IPS DF 4.7 (cell line): ENCODE measurements around the gene CAMP.
"Not testable (repeated sequence)": the region's sequence is repeated elsewhere in the genome, so short reads cannot be mapped to it uniquely, and the experiment has no call there.

Experiments used
- DNase-seq: peaks from one replicate; pipeline ENCODE4 v3.0.0-alpha.2; 2013; ENCODE audit warnings: low spot score; ENCODE audit errors: extremely low read depth

Gene CAMP, protein sequence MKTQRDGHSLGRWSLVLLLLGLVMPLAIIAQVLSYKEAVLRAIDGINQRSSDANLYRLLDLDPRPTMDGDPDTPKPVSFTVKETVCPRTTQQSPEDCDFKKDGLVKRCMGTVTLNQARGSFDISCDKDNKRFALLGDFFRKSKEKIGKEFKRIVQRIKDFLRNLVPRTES

DNA sequence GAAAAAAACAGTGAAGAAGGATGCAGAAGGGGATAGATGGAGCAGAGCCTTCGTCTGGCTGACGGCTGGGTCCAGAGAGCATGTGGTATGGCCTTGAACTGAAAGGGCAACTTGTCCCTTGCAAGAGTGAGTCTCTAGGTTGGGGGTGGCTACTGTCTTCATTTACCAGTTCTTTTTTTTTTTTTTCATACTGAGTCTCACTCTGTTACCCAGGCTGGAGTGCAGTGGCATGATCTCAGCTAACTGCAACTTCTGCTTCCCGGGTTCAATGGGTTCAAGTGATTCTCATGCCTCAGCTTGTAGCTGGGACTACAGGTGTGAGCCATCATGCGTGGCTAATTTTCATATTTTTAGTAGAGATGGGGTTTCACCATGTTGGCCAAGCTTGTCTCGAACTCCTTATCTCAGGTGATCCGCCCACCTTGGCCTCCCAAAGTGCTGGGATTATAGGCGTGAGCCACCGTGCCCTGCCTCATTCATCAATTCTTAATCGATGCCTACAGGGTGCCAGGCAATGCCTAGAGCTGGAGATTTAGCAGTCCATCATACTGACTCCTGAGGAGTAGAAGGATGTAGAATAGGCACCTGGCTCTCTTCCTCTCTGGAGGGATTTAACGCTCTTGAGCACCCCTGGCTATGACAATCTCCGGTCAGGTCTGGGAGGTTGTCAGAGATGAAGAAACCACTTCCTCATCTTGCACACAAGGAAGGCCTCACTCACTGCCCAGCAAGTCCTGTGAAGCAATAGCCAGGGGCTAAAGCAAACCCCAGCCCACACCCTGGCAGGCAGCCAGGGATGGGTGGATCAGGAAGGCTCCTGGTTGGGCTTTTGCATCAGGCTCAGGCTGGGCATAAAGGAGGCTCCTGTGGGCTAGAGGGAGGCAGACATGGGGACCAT is at the start of gene CAMP:
TSS of gene CAMP (plus strand) at position 880 of the 898 bp plus-strand sequence. CDS start at position 897, 17 bp downstream.
- no peak for DNase-seq

DNA sequence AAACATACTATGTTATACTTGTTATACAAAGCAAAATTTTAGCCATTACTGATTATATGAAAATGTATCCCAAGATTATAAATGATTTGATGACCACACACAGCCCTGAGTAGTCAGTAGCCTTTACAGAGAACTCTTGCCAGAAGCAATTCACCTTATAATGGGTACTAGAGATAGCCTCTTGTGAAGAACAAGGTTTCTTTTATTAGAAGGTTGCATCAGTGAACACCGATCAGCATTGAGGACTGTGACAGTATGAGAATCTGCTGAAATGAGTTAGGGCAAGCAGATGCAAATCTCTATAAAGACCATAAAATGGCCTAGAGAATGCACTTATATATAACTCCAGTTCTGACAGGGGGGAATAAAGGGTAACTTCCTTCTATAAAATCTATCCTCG is 45.2 kb upstream of the CAMP start:
- DNase-seq = no peak

DNA sequence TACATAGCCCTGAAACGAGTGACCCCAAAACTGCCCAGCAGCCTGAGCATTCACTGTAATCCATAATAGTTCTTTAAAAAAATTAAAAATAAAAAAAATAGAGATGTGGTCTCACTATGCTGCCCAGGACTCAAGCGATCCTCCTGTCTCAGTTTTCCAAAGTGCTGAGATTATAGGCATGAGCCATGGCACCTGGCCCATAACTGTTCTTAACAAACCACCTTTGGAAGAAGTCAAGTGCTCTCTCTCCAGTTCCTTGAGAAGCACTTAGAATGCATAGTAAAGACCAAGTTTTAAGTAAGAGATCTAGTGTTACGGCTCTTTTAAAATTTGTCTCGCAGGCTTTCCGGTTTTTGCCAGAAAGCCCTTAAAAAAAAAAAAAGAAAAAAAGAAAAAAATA is 43.3 kb upstream of the CAMP start:
- no peak for DNase-seq

DNA sequence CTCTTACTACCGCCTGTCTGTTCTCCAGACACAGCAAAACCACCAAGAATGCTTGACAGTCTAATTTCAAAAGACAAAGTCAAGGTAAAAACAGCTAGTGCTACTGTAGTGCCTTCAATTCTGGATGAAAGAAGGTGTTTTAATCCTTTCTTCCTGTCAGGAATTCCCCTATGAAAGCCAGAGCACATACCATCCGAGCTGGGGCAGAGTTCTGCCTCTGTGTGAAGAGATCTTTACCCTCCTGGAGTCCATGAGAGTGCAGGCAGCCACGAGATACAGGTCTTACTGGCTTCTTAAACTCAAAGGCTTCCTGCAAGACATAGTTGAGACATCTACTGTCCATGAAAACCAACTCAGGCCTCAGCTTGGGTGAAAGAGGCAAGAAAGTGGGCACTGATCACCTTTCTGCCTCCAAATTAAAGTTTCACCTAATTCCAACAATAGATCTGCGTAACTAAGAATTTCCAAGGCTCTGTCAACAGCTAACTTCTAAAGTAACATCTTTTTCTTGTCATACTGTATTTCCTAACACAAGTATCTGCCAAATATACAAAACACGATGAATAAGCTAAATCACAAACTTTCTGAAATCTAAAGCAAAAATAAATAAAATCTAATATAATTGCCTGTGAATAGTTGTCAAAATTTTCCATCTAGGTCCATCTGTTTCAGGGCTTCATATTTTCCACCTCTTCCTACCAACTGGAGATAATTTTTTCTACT is 42.6 kb upstream of the CAMP start:
- DNase-seq = no peak

DNA sequence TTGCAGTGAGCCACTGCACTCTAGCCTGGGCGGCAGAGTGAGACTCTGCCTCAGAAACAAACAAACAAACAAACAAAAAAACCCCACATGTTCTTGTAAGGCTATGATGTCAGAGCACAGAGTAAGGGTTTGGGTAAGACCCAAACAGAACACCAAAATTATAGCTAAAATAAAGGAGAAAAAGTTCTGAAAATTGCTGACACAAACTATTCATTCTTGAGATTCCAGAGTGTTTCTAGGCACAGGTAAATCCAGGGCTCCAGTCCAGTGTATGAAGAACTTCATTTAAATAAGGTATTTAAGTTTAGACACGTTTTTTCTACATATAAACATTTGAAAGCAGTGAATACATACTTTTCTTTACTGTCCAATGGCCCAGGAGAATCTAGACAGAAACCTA is 39.0 kb upstream of the CAMP start:
- DNase-seq = no peak

DNA sequence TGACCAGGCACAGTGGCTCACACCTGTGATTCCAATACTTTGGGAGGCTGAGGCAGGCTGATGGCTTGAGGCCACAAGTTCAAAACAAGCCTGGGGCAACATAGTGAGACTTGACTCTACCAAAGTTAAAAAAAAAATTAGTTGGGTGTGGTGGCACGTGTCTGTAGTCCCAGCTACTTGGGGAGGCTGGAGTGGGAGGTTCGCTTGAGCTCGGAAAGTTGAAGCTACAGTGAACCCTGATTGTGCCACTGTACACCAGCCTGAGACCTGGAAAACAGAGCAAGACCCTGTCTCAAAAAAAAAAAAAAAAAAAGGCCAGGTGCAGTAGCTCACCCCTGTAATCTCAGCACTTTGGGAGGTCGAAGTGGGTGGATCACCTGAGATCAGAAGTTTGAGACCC is 38.2 kb upstream of the CAMP start:
- DNase-seq = no peak

DNA sequence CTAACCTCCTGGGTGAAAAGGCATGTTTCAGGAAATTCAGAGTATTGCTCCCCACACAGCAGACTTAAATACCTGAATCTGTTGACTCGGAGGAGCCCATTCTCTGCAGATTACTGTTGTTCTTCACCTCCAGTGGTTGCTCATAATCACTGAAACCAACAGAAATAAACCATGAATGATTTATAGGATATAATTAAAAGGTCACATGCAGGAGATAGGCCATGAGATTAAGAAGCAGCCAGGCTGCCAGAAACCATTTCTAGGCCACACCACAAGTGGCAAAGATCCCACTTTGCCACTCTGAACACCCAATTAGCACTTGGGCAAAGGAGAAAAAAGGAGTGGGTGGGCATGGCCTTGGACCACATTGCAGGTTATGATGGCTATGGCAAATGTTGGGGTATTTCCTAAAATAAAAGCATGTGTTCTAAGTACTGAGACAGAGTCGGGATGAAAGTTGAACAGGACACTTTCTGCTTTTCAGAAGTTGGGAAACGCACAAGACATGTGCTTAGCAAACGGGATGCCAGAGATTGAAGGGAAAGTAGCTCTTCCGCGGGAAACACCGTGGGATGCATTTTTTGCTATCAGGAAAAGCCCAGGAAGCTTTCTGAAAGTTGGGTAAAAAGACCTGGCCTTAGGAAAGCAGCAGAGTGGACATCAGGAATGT is 36.5 kb upstream of the CAMP start:
- DNase-seq = no peak

DNA sequence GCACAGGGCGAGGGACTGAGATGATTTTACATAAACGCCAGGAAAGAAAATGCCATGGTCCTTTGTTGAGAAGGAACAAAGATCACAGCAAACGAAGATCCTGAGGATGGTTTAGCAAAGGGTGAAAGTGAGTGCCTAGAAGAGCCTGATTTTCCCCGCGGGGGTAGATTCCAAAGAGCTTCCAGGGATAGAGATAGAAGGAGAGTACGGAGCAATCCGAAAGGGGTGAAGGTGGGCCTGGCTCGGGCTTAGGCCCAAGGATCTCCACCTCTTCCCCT is 36.1 kb upstream of the CAMP start:
- DNase-seq = no peak

DNA sequence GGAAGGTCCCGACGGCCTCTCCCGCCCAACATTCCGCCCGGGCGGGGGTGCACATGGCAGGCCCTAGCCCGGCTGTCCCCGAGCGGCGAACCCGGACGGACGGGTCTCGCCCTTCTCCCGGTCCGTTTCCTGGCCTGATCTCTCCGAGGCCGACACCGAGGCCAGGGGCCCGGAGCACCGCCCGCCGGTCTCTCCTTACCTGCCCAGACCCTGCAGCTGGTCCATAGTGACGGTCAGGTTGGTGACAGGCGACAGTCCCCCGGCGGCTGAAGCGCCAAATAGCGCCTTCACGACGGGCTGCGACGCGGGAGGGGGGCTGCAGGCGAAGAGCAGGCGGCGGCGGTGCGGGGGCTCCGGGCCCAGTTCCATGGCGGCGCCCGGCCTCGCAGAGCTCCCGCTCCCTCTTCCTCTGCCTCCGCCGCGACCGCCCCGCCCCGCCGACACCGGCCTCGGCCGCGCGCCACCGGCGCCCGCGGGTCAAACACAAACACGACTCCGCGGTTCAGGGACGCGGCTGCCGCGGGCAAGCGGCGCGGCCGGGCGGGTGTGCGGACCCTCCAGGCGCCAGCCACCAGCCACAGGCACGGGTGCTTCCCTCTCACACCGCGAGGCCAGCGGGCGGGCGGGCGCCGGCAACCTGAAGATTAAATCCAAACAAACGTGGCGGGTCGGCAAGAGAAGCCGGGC is 35.6 kb upstream of the CAMP start:
- no peak for DNase-seq

DNA sequence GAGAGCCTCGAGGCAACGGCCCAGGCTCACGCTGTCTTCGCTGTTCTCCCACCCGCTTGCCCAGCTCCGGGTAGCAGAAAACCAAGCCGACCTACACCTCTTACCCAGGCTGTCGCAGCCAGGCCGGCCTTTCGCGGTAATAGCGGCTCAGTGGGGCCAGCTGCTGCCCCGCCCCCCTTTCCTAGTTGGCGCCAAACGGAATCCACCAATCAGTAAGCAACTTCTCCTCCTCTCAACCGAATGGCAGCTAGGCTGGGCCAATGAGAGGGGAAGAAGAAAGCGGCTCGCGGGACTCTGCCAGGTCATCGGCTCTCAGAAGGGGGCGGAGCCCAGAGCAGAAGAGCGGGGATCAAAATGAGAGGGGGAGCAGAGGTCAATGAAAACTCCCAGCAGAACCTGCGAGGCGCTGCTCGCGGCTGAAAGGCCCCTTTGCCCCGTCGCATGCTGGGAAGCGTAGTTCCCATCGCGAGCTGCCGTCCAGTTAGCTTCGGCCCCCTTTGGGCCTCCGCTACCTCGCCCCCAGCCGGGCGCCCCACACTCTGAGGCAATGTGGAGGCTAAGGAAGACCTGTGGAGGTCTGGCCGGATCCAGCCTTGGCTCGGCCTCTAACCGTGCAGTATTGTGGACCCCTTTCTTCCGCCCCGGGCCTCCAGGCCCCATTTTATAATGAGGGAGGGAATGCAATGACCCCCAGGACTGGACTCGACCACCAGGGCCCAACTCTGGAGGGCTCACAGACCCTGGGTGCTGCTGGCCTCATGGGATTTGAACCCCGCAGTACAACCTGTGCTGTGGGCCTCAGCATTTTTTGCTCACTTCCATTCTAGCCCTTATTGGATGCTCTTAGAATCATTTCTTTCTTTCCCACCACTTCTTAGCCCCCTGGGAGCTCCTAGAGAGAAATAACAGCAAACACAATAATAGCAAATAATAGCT is 34.8 kb upstream of the CAMP start, which contains the start of gene CDC25A:
TSS of gene CDC25A (minus strand) at position 152 of the 936 bp plus-strand sequence. CDS start 470 bp downstream, outside the sequence.
- peak; percentile 99 for DNase-seq

DNA sequence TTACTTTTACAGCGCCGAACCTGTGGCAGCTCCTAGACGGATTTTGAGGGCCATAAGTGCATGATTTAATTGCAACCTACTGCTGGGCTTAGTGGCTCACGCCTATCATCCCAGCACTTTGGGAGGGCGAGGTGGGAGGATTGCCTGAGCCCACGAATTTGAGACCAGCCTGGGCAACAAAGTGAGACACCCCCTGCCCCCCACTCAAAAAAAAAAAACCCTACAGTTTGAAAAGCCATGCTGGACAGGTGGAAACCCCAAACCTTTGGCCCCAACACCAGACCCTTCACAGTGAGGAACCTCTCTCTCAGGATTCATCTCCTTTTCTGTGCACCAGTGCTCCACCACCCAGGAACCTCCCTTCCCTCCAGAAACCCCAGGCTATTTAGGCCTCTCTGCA is 34.0 kb upstream of the CAMP start:
- DNase-seq = no peak

DNA sequence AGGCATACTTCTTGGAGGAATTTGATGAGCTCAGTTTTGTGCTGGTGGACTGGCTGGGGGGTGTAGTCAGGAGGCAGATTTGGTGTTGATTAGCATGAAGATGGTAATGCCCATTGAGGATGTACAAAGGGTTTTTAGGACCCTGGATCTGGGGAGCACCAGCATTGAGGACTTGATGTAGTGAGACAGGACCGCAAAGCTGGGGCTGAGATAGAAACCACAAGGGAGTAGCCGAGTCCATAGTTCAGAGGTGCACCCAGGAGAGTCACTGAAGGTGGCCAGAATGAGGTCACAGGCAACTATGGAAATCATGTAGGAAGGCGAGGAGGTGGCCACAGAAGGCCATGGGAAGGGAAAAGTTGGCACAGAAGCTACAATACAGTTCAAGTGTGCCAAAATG is 32.4 kb upstream of the CAMP start:
- DNase-seq = no peak

DNA sequence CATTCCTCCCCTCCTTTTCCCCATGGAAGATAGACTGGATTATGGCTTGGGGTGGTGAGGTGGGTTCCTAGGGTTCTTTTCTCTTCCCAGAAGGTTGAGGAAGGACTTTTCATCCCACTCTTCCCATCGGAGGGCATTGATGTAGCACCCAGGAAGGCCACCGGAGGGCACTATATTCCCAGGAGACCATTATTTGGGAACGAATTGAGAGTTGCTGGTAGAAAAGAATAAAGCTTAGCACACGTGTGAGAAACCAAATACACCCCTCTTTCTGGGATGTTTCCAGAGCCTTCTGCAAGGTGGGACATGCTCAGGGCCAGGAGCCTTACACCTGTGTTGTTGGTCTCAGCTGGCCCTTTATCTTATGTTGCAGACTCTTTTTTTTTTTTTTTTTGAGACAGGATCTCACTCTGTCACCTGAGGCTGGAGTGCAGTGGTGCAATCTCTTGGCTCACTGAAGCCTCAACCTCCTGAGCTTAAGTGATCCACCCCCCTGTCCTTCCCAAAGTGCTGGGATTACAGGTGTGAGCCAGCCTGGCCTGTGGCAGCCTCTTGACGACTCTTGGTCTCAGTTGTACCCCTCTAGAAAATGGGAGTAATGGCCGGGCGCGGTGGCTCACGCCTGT is 28.7 kb upstream of the CAMP start:
- peak; percentile 58 for DNase-seq

DNA sequence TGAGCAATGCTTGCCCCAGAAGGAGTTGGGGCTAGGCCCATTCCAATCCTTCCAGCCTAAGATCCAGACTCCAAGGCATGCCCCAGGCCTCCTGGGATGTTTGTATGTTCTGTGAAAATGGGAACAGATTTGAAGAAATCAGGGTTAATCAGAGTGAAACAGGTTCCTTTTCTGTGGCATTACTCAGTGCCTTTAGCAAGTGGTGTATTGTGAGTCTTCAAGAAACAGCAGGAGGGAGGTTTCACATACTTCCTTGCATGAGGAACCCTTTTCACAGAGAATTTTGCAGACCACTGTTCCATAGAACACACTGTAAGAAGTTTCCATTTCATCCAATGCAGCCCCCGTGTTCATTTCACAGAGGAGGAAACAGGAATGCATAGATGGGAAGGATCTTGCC is 26.7 kb upstream of the CAMP start:
- no peak for DNase-seq

DNA sequence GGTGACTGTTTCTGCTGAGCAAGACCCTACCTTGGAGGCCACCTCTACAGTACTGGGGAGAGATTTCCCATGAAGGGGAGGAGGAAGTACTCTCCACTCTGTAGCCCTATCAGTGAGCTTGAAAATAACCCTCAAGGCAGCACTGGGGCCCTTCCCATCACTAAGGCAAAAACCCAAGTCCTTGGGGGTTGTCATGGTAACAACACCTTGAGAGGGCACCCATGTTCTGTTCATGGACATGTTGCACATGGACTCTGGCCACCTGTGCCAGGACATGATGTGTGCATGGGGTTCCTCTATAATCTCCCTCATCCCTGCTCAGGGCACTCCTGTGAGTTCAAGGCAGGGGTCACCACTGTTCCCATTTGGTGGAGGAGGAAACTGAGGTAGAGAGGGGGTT is 24.2 kb upstream of the CAMP start:
- no peak for DNase-seq

DNA sequence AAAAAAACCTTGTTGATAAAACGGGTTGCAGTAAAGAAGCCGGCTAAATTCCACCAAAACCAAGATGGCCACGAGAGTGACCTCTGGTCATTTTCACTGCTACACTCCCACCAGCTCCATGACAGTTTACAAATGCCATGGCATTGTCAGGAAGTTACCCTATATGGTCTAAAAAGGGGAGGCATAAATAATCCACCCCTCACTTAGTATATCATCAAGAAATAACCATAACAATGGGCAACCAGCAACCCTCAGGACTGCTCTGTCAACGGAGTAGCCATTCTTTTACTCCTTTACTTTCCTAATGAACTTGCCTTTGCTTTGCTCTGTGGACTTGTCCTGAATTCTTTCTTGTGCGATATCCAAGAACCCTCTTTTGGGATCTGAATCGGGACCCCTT is 20.7 kb upstream of the CAMP start:
- DNase-seq = no peak

DNA sequence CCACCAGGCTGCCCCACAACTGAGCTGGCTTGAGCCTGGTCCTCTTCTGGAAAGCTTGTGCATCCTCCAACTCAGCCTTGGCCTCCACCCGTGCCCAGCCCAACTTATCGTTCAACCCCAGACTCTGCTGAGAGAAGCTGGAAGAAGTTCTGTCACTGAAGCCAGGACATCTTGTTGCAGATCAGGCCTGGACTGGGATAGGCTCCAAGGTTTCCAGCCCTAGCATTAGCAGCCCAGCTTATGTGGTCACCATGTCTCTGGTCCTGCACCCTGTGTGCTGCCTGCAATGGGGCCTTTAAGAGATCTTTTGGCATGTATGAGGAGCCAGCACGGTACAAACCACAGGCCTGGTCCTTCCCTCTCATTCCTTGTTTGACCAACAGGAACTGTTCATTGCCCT is 15.2 kb upstream of the CAMP start:
- no peak for DNase-seq

DNA sequence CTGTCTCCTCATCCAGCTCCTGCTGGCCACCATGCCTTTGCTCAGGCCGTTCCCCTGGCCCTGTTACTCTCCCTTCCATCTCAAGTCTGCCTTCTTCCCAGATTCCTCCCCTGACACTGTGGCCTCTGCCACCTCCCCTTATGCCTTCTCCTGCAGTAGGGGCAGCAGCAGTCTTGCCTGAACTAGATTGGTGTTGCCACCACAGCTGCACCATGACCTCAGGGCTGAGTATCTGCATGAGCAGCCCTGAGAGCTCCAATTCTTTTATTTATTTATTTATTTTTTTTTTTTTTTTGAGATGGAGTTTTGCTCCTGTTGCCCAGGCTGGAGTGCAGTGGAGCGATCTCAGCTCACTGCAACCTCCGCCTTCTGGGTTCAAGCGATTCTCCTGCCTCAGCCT is 13.8 kb upstream of the CAMP start:
- DNase-seq = no peak

DNA sequence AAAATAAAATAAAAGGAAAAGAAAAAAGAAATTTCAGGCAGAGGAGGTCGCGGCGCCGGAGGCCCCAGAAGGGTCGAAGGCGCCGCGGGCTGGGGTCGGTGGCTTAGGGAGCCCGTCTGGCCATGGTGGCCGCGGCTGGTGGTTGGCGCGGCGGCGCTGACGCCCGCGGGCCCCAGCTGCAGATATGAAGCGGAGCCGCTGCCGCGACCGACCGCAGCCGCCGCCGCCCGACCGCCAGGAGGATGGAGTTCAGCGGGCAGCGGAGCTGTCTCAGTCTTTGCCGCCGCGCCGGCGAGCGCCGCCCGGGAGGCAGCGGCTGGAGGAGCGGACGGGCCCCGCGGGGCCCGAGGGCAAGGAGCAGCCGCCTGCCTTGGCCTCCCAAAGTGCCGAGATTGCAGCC is 12.8 kb upstream of the CAMP start:
- DNase-seq = not testable (repeated sequence)

DNA sequence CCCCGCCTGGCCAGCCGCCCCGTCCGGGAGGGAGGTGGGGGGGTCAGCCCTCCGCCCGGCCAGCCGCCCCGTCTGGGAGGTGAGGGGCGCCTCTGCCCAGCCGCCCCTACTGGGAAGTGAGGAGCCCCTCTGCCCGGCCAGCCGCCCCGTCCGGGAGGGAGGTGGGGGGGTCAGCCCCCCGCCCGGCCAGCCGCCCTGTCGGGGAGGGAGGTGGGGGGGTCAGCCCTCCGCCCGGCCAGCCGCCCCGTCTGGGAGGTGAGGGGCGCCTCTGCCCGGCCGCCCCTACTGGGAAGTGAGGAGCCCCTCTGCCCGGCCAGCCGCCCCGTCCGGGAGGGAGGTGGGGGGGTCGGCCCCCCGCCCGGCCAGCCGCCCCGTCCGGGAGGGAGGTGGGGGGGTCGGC is 11.5 kb upstream of the CAMP start:
- not testable (repeated sequence) for DNase-seq
